ENCODE data around the gene TLCD1. TPM values are rescaled to one million over a fixed set of nuclear protein-coding genes. Genes with fewer than 3 reads are reported as not detected.

Gene TLCD1
- polyA plus RNA-seq (2013, experiment 1 of 4) = 12.6 TPM
- polyA plus RNA-seq (2013, experiment 2 of 4) = 13.5 TPM
- polyA plus RNA-seq (2013, experiment 3 of 4) = 12.7 TPM
- polyA plus RNA-seq (2013, experiment 4 of 4) = 11.8 TPM

DNA sequence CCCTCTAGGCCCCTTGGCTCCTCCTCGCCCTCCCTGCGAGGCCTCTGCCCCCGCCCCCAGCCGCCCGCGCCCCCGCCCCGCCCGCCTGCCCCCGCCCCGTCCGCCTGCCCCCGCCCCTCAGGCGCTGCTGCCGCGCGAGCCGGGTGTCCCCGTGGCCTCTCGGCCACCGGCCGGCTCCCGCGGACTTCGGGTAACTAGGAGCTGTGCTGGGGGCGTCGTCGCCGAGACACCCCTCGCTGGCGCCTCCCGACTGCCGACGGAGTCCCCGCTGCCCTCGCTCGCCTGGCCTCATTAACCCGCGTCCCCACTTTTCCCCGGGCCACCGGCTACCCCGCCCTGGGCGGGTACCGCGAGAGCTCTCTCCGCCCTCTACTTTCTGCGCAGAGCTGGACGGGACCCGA lies at the start of gene TLCD1:
TSS of gene TLCD1 (minus strand) at position 8 of the 401 bp plus-strand sequence. CDS start 136 bp downstream, outside the sequence.
- WGBS, 2 experiments = 0% methylated on average over 49 of the region's 49 CpGs
- Histone ChIP-seq H3K36me3 (ENCODE audit: control insufficient read depth, insufficient read depth, low read length) (peaks cover 22% of the 10 kb centered on the region), H3K27me3 (ENCODE audit: control insufficient read depth, insufficient read depth, low read length, poor library complexity, severe bottlenecking) (no peaks in the 10 kb centered on the region), H3K4me3 (ENCODE audit: insufficient read depth, low read depth, low read length) (peak within 1 kb of the TSS; percentile 83), H3K4me1 (ENCODE audit: control insufficient read depth, insufficient read depth, low read length) (peaks cover 33% of the 10 kb centered on the region), H3K9me3 (ENCODE audit: control insufficient read depth, low read length) (no peaks in the 10 kb centered on the region), H3K27ac (ENCODE audit: insufficient read depth, low read depth, low read length, poor library complexity, severe bottlenecking) (peak within 1 kb of the TSS; percentile 93)

GRCh38 chr17:28774206-28774605 lies 48.2 kb upstream of the TLCD1 start:
- WGBS, 2 experiments = 83 to 90% methylated on average over 3 of the region's 3 CpGs
- Histone ChIP-seq H3K27me3 (ENCODE audit: control insufficient read depth, insufficient read depth, low read length, poor library complexity, severe bottlenecking) (no peaks in the 10 kb centered on the region), H3K4me3 (ENCODE audit: insufficient read depth, low read depth, low read length) (no peak overlapping the region), H3K9me3 (ENCODE audit: control insufficient read depth, low read length) (no peaks in the 10 kb centered on the region), H3K4me1 (ENCODE audit: control insufficient read depth, insufficient read depth, low read length) (no peaks in the 10 kb centered on the region), H3K36me3 (ENCODE audit: control insufficient read depth, insufficient read depth, low read length) (no peaks in the 10 kb centered on the region), H3K27ac (ENCODE audit: insufficient read depth, low read depth, low read length, poor library complexity, severe bottlenecking) (no peak overlapping the region)

GRCh38 chr17:28773736-28774135 lies 47.7 kb upstream of the TLCD1 start:
- H3K27me3 ChIP-seq (ENCODE audit: control insufficient read depth, insufficient read depth, low read length, poor library complexity, severe bottlenecking) = no peaks in the 10 kb centered on the region
- H3K27ac ChIP-seq (ENCODE audit: insufficient read depth, low read depth, low read length, poor library complexity, severe bottlenecking) = no peak overlapping the region
- 82 to 87% methylated on average over 5 to 6 of the region's 6 CpGs for WGBS, 2 experiments
- no peaks in the 10 kb centered on the region for H3K9me3 ChIP-seq (ENCODE audit: control insufficient read depth, low read length)
- no peak overlapping the region for H3K4me3 ChIP-seq (ENCODE audit: insufficient read depth, low read depth, low read length)
- H3K4me1 ChIP-seq (ENCODE audit: control insufficient read depth, insufficient read depth, low read length) = no peaks in the 10 kb centered on the region
- H3K36me3 ChIP-seq (ENCODE audit: control insufficient read depth, insufficient read depth, low read length) = no peaks in the 10 kb centered on the region

- Histone ChIP-seq H3K36me3 (ENCODE audit: control insufficient read depth, insufficient read depth, low read length) (no peaks in the 10 kb centered on the region), H3K9me3 (ENCODE audit: control insufficient read depth, low read length) (no peaks in the 10 kb centered on the region)
- WGBS, 2 experiments = 94 to 95% methylated on average over 4 of the region's 4 CpGs
Observed at GRCh38 chr17:28765038-28765437, 39.0 kb upstream of the TLCD1 start.

GRCh38 chr17:28763804-28764266 lies 37.8 kb upstream of the TLCD1 start:
- WGBS, 2 experiments = 80 to 83% methylated on average over 5 of the region's 5 CpGs
- H3K9me3 ChIP-seq (ENCODE audit: control insufficient read depth, low read length) = no peaks in the 10 kb centered on the region
- peaks cover 3% of the 10 kb centered on the region for H3K36me3 ChIP-seq (ENCODE audit: control insufficient read depth, insufficient read depth, low read length)
- H3K4me1 ChIP-seq (ENCODE audit: control insufficient read depth, insufficient read depth, low read length) = no peaks in the 10 kb centered on the region
- no peak overlapping the region for H3K27ac ChIP-seq (ENCODE audit: insufficient read depth, low read depth, low read length, poor library complexity, severe bottlenecking)
- H3K27me3 ChIP-seq (ENCODE audit: control insufficient read depth, insufficient read depth, low read length, poor library complexity, severe bottlenecking) = no peaks in the 10 kb centered on the region
- H3K4me3 ChIP-seq (ENCODE audit: insufficient read depth, low read depth, low read length) = no peak overlapping the region

More at GRCh38 chr17:28765038-28765437, 39.0 kb upstream of the TLCD1 start:
- Histone ChIP-seq H3K4me1 (ENCODE audit: control insufficient read depth, insufficient read depth, low read length) (no peaks in the 10 kb centered on the region), H3K27ac (ENCODE audit: insufficient read depth, low read depth, low read length, poor library complexity, severe bottlenecking) (no peak overlapping the region), H3K4me3 (ENCODE audit: insufficient read depth, low read depth, low read length) (no peak overlapping the region), H3K27me3 (ENCODE audit: control insufficient read depth, insufficient read depth, low read length, poor library complexity, severe bottlenecking) (no peaks in the 10 kb centered on the region)

GRCh38 chr17:28763137-28763799 lies 37.2 kb upstream of the TLCD1 start:
- Histone ChIP-seq H3K4me3 (ENCODE audit: insufficient read depth, low read depth, low read length) (no peak overlapping the region), H3K4me1 (ENCODE audit: control insufficient read depth, insufficient read depth, low read length) (no peaks in the 10 kb centered on the region), H3K27ac (ENCODE audit: insufficient read depth, low read depth, low read length, poor library complexity, severe bottlenecking) (no peak overlapping the region), H3K27me3 (ENCODE audit: control insufficient read depth, insufficient read depth, low read length, poor library complexity, severe bottlenecking) (no peaks in the 10 kb centered on the region), H3K9me3 (ENCODE audit: control insufficient read depth, low read length) (no peaks in the 10 kb centered on the region), H3K36me3 (ENCODE audit: control insufficient read depth, insufficient read depth, low read length) (peaks cover 9% of the 10 kb centered on the region)
- 96% methylated on average over 1 of the region's 1 CpG; no CpG with 5 or more reads in 1 of the 2 experiments for WGBS, 2 experiments

- Histone ChIP-seq H3K36me3 (ENCODE audit: control insufficient read depth, insufficient read depth, low read length) (peaks cover 13% of the 10 kb centered on the region), H3K27me3 (ENCODE audit: control insufficient read depth, insufficient read depth, low read length, poor library complexity, severe bottlenecking) (no peaks in the 10 kb centered on the region), H3K4me1 (ENCODE audit: control insufficient read depth, insufficient read depth, low read length) (no peaks in the 10 kb centered on the region), H3K9me3 (ENCODE audit: control insufficient read depth, low read length) (no peaks in the 10 kb centered on the region), H3K27ac (ENCODE audit: insufficient read depth, low read depth, low read length, poor library complexity, severe bottlenecking) (no peak overlapping the region), H3K4me3 (ENCODE audit: insufficient read depth, low read depth, low read length) (no peak overlapping the region)
- WGBS, 2 experiments = 8 to 14% methylated on average over 9 of the region's 9 CpGs
Observed at GRCh38 chr17:28760601-28761562, 34.8 kb upstream of the TLCD1 start.

- 95 to 98% methylated on average over 18 of the region's 18 CpGs for WGBS, 2 experiments
- no peaks in the 10 kb centered on the region for H3K4me1 ChIP-seq (ENCODE audit: control insufficient read depth, insufficient read depth, low read length)
- peaks cover 13% of the 10 kb centered on the region for H3K36me3 ChIP-seq (ENCODE audit: control insufficient read depth, insufficient read depth, low read length)
- no peaks in the 10 kb centered on the region for H3K9me3 ChIP-seq (ENCODE audit: control insufficient read depth, low read length)
- H3K4me3 ChIP-seq (ENCODE audit: insufficient read depth, low read depth, low read length) = no peak overlapping the region
- H3K27ac ChIP-seq (ENCODE audit: insufficient read depth, low read depth, low read length, poor library complexity, severe bottlenecking) = no peak overlapping the region
- no peaks in the 10 kb centered on the region for H3K27me3 ChIP-seq (ENCODE audit: control insufficient read depth, insufficient read depth, low read length, poor library complexity, severe bottlenecking)
Observed at GRCh38 chr17:28759256-28759865, 33.3 kb upstream of the TLCD1 start.

DNA sequence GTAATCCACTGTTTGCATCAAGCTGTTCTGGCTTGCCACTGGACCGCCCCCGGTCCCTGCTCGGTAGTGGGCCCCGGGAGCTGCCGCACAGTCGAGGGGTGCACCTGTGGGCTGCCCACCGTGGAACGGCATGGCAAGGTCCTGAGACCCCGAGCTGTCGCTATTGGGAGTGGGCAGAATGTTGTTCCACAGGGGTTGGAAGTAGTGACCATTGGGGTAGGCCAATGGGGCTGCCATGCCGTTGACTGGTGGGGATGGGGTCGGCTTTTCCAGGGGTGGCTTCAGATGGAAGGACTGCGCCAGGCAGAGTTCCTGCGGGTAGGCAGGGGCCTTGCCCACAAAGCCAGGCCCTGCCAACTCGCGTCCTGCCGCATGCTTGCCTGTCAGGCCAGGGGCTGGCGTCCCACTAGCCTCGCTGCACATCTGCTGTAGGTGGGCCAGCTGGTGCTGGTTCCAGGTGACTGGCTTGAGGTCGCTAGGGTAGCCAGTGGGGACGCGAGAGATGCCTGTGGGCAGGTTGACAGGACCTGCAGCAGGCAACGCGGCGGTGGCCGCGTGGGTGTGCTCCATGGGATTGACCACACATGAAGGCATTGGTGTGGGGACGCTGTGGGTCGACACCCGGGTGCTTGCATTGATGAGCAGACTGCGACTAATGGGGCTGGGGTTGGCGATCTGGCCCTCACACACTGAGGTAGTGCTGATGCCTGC lies 32.5 kb upstream of the TLCD1 start:
- H3K9me3 ChIP-seq (ENCODE audit: control insufficient read depth, low read length) = no peaks in the 10 kb centered on the region
- no peaks in the 10 kb centered on the region for H3K27me3 ChIP-seq (ENCODE audit: control insufficient read depth, insufficient read depth, low read length, poor library complexity, severe bottlenecking)
- H3K36me3 ChIP-seq (ENCODE audit: control insufficient read depth, insufficient read depth, low read length) = peaks cover 13% of the 10 kb centered on the region
- H3K4me1 ChIP-seq (ENCODE audit: control insufficient read depth, insufficient read depth, low read length) = no peaks in the 10 kb centered on the region
- no peak overlapping the region for H3K27ac ChIP-seq (ENCODE audit: insufficient read depth, low read depth, low read length, poor library complexity, severe bottlenecking)
- H3K4me3 ChIP-seq (ENCODE audit: insufficient read depth, low read depth, low read length) = no peak overlapping the region
- WGBS, 2 experiments = 95 to 97% methylated on average over 32 of the region's 32 CpGs

Measured in ectodermal cell (in vitro differentiated cells).